ENCODE measurements around the gene MACROD2. TPM values are rescaled to one million over a fixed set of nuclear protein-coding genes. Genes with fewer than 3 reads are reported as not detected.
A peak's percentile ranks its signal among the peaks of the same experiment; 100 is the strongest.

MACROD2 gene
- total and polyA plus RNA-seq, 2 experiments from 2014 or later = 2.8 to 4.3 TPM

DNA sequence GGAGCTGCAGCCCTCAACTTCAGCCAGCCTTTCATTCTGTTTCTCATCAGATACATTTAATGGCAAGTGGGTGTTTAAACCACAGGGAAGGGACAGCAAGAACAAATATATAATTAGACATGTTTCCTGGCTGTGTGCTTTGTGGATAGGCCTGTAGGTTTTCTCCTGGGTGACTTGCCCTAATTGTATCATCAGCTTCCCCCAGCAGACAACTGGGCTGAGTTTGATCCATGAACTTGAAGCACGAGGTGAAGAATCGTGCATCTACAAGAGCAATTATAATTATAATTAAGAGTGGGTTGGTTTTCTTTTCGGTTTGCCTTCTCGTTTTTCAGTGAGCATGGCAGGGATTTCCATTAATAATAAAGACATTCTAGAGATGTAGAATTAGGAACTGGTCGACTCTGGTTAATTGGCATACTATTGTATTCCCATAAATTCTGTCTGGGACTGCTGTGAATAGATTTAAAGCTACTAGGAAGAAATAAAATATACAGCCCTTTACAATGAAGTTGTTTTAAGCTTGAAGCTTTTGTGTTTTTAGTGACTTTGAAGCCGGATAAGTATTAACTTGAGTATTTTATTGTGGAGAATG is 1525.7 kb downstream of the MACROD2 start:
- no peaks in the 10 kb centered on the region for H3K36me3 ChIP-seq (ENCODE audit: insufficient read depth)
- H2AFZ ChIP-seq = no peak overlapping the region
- TF ChIP-seq STAT1 (IDR thresholded peaks at IDR 0.05; ENCODE audit: unreplicated experiment) (no peak), EZH2 (IDR thresholded peaks at IDR 0.05; ENCODE audit: low read depth, unreplicated experiment) (no peak)
- Mint-ChIP-seq H3K4me3 (no peak overlapping the region), H3K36me3 (ENCODE audit: low read depth) (no peaks in the 10 kb centered on the region), H3K27me3 (ENCODE audit: insufficient read depth, low read depth, poor library complexity) (peaks cover 1% of the 10 kb centered on the region), H3K4me1 (no peaks in the 10 kb centered on the region), H3K27ac (no peak overlapping the region), H3K9me3 (no peaks in the 10 kb centered on the region)
- H3K4me2 ChIP-seq = no peak overlapping the region
- DNase-seq (ENCODE audit: low spot score) (no peak), ATAC-seq (no peak)
- no peak overlapping the region for H3K27ac ChIP-seq (ENCODE audit: low read depth)
- H4K20me1 ChIP-seq (replicated peaks; ENCODE audit: insufficient read depth) = no peaks in the 10 kb centered on the region
- no peaks in the 10 kb centered on the region for H3F3A ChIP-seq (replicated peaks; ENCODE audit: low read depth)
- H3K9me2 ChIP-seq (ENCODE audit: insufficient read depth) = peaks cover 3% of the 10 kb centered on the region; the same call in 1 of the 2 replicates
- H3K79me2 ChIP-seq (replicated peaks; ENCODE audit: insufficient read depth) = no peaks in the 10 kb centered on the region
- H3K27me3 ChIP-seq (ENCODE audit: insufficient read depth) = no peaks in the 10 kb centered on the region
- H3K4me3 ChIP-seq = no peak overlapping the region
- no peaks in the 10 kb centered on the region for H3K4me1 ChIP-seq (ENCODE audit: insufficient read depth)

DNA sequence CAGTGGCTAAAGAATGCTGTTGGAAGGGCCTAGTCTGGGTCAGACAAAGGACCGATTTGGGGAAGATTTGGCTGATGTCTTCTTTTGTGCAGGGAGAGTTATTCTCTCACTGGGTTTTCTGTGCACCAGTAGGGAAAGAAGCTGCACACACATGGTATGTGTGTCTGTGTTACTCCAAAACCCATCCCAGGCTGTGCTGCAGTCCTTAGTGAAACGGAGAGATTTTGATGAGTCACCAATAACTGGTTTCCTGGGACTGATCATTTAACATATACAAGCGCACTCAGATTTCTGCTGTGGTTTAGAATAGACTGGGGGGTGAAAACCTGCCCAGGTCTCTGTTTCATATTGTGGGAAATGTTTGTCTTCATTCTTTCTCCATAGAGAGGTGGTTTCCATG is 1528.1 kb downstream of the MACROD2 start:
- H3K4me1 Mint-ChIP-seq = no peaks in the 10 kb centered on the region
- Histone ChIP-seq H3F3A (replicated peaks; ENCODE audit: low read depth) (no peaks in the 10 kb centered on the region), H2AFZ (peak overlapping the region; percentile 56; the same call in 1 of the 2 replicates), H3K36me3 (ENCODE audit: insufficient read depth) (no peaks in the 10 kb centered on the region), H3K4me1 (ENCODE audit: insufficient read depth) (no peaks in the 10 kb centered on the region), H3K79me2 (replicated peaks; ENCODE audit: insufficient read depth) (no peaks in the 10 kb centered on the region), H3K4me2 (no peak overlapping the region), H3K27me3 (ENCODE audit: insufficient read depth) (no peaks in the 10 kb centered on the region), H3K4me3 (no peak overlapping the region), H4K20me1 (replicated peaks; ENCODE audit: insufficient read depth) (no peaks in the 10 kb centered on the region), H3K27ac (ENCODE audit: low read depth) (no peak overlapping the region), H3K9me2 (ENCODE audit: insufficient read depth) (peaks cover 3% of the 10 kb centered on the region; the same call in 1 of the 2 replicates)
- H3K36me3 Mint-ChIP-seq (ENCODE audit: low read depth) = no peaks in the 10 kb centered on the region
- no peaks in the 10 kb centered on the region for H3K9me3 Mint-ChIP-seq
- no peak for TF ChIP-seq STAT1 (IDR thresholded peaks at IDR 0.05; ENCODE audit: unreplicated experiment)
- TF ChIP-seq ZNF114 (CRISPR knock-in tag; IDR thresholded peaks at IDR 0.05) = no peak
- no peak for TF ChIP-seq ZNF462 (CRISPR knock-in tag; IDR thresholded peaks at IDR 0.05)
- no peak for TF ChIP-seq POLR2AphosphoS5 (IDR thresholded peaks at IDR 0.05; ENCODE audit: low read depth)
- TF ChIP-seq CREB1 (CRISPR knock-in tag; IDR thresholded peaks at IDR 0.05; ENCODE audit: low read depth) = no peak
- no peak for TF ChIP-seq NANOG (IDR thresholded peaks at IDR 0.05; ENCODE audit: borderline replicate concordance)
- TF ChIP-seq JUNB (IDR thresholded peaks at IDR 0.05; ENCODE audit: unreplicated experiment) = no peak
- TF ChIP-seq, protein P1, sequence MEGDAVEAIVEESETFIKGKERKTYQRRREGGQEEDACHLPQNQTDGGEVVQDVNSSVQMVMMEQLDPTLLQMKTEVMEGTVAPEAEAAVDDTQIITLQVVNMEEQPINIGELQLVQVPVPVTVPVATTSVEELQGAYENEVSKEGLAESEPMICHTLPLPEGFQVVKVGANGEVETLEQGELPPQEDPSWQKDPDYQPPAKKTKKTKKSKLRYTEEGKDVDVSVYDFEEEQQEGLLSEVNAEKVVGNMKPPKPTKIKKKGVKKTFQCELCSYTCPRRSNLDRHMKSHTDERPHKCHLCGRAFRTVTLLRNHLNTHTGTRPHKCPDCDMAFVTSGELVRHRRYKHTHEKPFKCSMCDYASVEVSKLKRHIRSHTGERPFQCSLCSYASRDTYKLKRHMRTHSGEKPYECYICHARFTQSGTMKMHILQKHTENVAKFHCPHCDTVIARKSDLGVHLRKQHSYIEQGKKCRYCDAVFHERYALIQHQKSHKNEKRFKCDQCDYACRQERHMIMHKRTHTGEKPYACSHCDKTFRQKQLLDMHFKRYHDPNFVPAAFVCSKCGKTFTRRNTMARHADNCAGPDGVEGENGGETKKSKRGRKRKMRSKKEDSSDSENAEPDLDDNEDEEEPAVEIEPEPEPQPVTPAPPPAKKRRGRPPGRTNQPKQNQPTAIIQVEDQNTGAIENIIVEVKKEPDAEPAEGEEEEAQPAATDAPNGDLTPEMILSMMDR (conservative IDR thresholded peaks at IDR 0.05; ENCODE audit: low read depth in 2 of 2) = no peak
- no peak overlapping the region for H3K4me3 Mint-ChIP-seq
- H3K27ac Mint-ChIP-seq = no peak overlapping the region
- no peak for ATAC-seq
- DNase-seq (ENCODE audit: low spot score) = no peak
- peaks cover 1% of the 10 kb centered on the region for H3K27me3 Mint-ChIP-seq (ENCODE audit: insufficient read depth, low read depth, poor library complexity)

Data from GM23338 (cell line).